ENCODE results near the gene ATG101. TPM values are rescaled to one million over a fixed set of nuclear protein-coding genes. Genes with fewer than 3 reads are reported as not detected.
A peak's percentile ranks its signal among the peaks of the same experiment; 100 is the strongest.

Gene ATG101
- total and polyA plus RNA-seq, 2 of the 13 experiments (the other 11 are each of a cell fraction or from before 2014, with no cell fraction given): 58.2 to 67.7 TPM

- TF ChIP-seq, protein P1, sequence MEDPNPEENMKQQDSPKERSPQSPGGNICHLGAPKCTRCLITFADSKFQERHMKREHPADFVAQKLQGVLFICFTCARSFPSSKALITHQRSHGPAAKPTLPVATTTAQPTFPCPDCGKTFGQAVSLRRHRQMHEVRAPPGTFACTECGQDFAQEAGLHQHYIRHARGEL (CRISPR knock-in tag; IDR thresholded peaks at IDR 0.05): no peak
- TF ChIP-seq SNAI1 (CRISPR knock-in tag; IDR thresholded peaks at IDR 0.05; ENCODE audit: borderline replicate concordance) (no peak; the same call in 1 of the 2 replicates), ZNF703 (CRISPR knock-in tag; IDR thresholded peaks at IDR 0.05; ENCODE audit: borderline replicate concordance) (no peak), ZBTB2 (CRISPR knock-in tag; IDR thresholded peaks at IDR 0.05; ENCODE audit: low read depth) (0 out of 2 replicates have a peak, but pooled peaks have one; percentile 61), HOXA3 (CRISPR knock-in tag; IDR thresholded peaks at IDR 0.05) (peak; percentile 40; the same call in 1 of the 2 replicates), CHD4 (IDR thresholded peaks at IDR 0.05; ENCODE audit: borderline replicate concordance, low read length) (no peak), RCOR2 (CRISPR knock-in tag; IDR thresholded peaks at IDR 0.05) (no peak), KAT8 (CRISPR knock-in tag; IDR thresholded peaks at IDR 0.05) (peak; percentile 22; the same call in 1 of the 2 replicates), E2F1 (CRISPR knock-in tag; IDR thresholded peaks at IDR 0.05) (no peak), KLF13 (CRISPR knock-in tag; IDR thresholded peaks at IDR 0.05) (no peak), SOX6 (IDR thresholded peaks at IDR 0.05) (no peak), SOX6 (CRISPR knock-in tag; IDR thresholded peaks at IDR 0.05) (peak; percentile 60; the same call in 1 of the 2 replicates), MEF2D (CRISPR knock-in tag; IDR thresholded peaks at IDR 0.05) (peak; percentile 100), ZNF572 (CRISPR knock-in tag; IDR thresholded peaks at IDR 0.05) (no peak), MAFK (conservative IDR thresholded peaks at IDR 0.05 in 1 of 2, IDR thresholded peaks at IDR 0.05 in 1 of 2; ENCODE audit: low read length in 2 of 2) (no peak), SNRNP70 (IDR thresholded peaks at IDR 0.05; ENCODE audit: low read depth, low read length) (no peak), ISL2 (CRISPR knock-in tag; IDR thresholded peaks at IDR 0.05) (peak; percentile 51), ZNF414 (CRISPR knock-in tag; IDR thresholded peaks at IDR 0.05) (no peak), ZSCAN9 (CRISPR knock-in tag; IDR thresholded peaks at IDR 0.05; ENCODE audit: borderline replicate concordance) (no peak), FOXK1 (CRISPR knock-in tag; IDR thresholded peaks at IDR 0.05; ENCODE audit: borderline replicate concordance, low read depth) (no peak), CREB1 (IDR thresholded peaks at IDR 0.05) (0 out of 2 replicates have a peak, but pooled peaks have one; percentile 9), CREB1 (CRISPR knock-in tag; IDR thresholded peaks at IDR 0.05) (no peak), ATF7-NPFF (CRISPR knock-in tag; IDR thresholded peaks at IDR 0.05; ENCODE audit: low read depth) (peak; percentile 40; the same call in 1 of the 2 replicates), ZBTB7A (CRISPR knock-in tag; IDR thresholded peaks at IDR 0.05) (0 out of 2 replicates have a peak, but pooled peaks have one; percentile 39)
- TF ChIP-seq, protein P2, sequence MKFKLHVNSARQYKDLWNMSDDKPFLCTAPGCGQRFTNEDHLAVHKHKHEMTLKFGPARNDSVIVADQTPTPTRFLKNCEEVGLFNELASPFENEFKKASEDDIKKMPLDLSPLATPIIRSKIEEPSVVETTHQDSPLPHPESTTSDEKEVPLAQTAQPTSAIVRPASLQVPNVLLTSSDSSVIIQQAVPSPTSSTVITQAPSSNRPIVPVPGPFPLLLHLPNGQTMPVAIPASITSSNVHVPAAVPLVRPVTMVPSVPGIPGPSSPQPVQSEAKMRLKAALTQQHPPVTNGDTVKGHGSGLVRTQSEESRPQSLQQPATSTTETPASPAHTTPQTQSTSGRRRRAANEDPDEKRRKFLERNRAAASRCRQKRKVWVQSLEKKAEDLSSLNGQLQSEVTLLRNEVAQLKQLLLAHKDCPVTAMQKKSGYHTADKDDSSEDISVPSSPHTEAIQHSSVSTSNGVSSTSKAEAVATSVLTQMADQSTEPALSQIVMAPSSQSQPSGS (CRISPR knock-in tag; IDR thresholded peaks at IDR 0.05): no peak
- TF ChIP-seq, protein P3, sequence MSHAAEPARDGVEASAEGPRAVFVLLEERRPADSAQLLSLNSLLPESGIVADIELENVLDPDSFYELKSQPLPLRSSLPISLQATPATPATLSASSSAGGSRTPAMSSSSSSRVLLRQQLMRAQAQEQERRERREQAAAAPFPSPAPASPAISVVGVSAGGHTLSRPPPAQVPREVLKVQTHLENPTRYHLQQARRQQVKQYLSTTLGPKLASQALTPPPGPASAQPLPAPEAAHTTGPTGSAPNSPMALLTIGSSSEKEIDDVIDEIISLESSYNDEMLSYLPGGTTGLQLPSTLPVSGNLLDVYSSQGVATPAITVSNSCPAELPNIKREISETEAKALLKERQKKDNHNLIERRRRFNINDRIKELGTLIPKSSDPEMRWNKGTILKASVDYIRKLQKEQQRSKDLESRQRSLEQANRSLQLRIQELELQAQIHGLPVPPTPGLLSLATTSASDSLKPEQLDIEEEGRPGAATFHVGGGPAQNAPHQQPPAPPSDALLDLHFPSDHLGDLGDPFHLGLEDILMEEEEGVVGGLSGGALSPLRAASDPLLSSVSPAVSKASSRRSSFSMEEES (CRISPR knock-in tag; IDR thresholded peaks at IDR 0.05): no peak
Measured at GRCh38 chr12:52036587-52037171, 33.1 kb upstream of the ATG101 start (continued).

Data from HepG2 (cell line).